Inflammatory macrophage (primary cell): Measurements from ENCODE around the gene TSPAN9.
A peak's percentile ranks its signal among the peaks of the same experiment; 100 is the strongest.

Source experiments
- DNase-seq, 2 donors: peaks; one replicate each; pipeline ENCODE4 v3.0.0-alpha.2; 2020 to 2022

TSPAN9 gene

GRCh38 chr12:3125674-3126073 lies 48.5 kb downstream of the TSPAN9 start:
- DNase-seq: no peak

GRCh38 chr12:3127832-3128231 lies 50.7 kb downstream of the TSPAN9 start:
- no peak for DNase-seq

- DNase-seq: no peak
These were observed 51.5 kb downstream of the TSPAN9 start for GRCh38 chr12:3128498-3129293.

- peak; percentile 49 to 78 for DNase-seq
These were observed 52.3 kb downstream of the TSPAN9 start for GRCh38 chr12:3129301-3130056.

- peak; percentile 40 to 41 for DNase-seq
These were observed 53.1 kb downstream of the TSPAN9 start for GRCh38 chr12:3130057-3130830.

- DNase-seq: no peak
These were observed 54.0 kb downstream of the TSPAN9 start for GRCh38 chr12:3131129-3131528.

GRCh38 chr12:3132636-3133404 lies 55.6 kb downstream of the TSPAN9 start:
- no peak for DNase-seq

- DNase-seq: no peak
These were observed 56.2 kb downstream of the TSPAN9 start for GRCh38 chr12:3133405-3133783.

- DNase-seq: no peak
These were observed 56.9 kb downstream of the TSPAN9 start for GRCh38 chr12:3134126-3134525.

GRCh38 chr12:3134526-3135135 lies 57.5 kb downstream of the TSPAN9 start:
- DNase-seq: no peak

GRCh38 chr12:3135522-3136461 lies 58.6 kb downstream of the TSPAN9 start:
- DNase-seq: peak; percentile 62 to 68

GRCh38 chr12:3136641-3137267 lies 59.6 kb downstream of the TSPAN9 start:
- DNase-seq: no peak

- DNase-seq: no peak
These were observed 60.1 kb downstream of the TSPAN9 start for GRCh38 chr12:3137268-3137781.

GRCh38 chr12:3137814-3138445 lies 60.8 kb downstream of the TSPAN9 start:
- DNase-seq: no peak

GRCh38 chr12:3138941-3139511 lies 61.8 kb downstream of the TSPAN9 start:
- DNase-seq: no peak

GRCh38 chr12:3139760-3140159 lies 62.6 kb downstream of the TSPAN9 start:
- no peak for DNase-seq

GRCh38 chr12:3140284-3140683 lies 63.1 kb downstream of the TSPAN9 start:
- DNase-seq: no peak

GRCh38 chr12:3141339-3142321 lies 64.5 kb downstream of the TSPAN9 start:
- DNase-seq: no peak
